ENCODE data around the gene COL10A1. TPM values are rescaled to one million over a fixed set of nuclear protein-coding genes. Genes with fewer than 3 reads are reported as not detected.

Gene COL10A1
- total and polyA plus RNA-seq, 10 of the 15 experiments (the other 5 are each of a cell fraction or from before 2014, with no cell fraction given): 0.02 to 0.33 (median 0.06) TPM; not detected in 5

DNA sequence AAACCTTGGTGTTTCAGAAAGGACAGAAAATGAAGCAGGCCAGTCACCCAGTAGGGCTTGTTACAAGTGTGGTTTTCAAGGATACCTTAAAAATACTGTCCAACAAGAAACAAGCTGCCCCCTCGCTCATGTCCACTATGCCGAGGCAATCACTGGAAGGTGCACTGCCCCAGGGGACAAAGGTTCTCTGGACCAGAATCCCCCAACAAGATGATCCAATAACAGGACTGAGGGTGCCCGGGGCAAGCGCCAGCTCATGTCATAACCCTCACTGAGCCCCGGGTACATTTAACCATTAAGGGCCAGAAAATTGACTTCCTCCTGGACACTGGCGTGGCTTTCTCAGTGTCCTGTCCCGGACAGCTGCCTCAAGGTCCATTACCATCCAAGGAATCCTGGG lies 31.9 kb downstream of the COL10A1 start (continued):
- TF ChIP-seq, protein P1, sequence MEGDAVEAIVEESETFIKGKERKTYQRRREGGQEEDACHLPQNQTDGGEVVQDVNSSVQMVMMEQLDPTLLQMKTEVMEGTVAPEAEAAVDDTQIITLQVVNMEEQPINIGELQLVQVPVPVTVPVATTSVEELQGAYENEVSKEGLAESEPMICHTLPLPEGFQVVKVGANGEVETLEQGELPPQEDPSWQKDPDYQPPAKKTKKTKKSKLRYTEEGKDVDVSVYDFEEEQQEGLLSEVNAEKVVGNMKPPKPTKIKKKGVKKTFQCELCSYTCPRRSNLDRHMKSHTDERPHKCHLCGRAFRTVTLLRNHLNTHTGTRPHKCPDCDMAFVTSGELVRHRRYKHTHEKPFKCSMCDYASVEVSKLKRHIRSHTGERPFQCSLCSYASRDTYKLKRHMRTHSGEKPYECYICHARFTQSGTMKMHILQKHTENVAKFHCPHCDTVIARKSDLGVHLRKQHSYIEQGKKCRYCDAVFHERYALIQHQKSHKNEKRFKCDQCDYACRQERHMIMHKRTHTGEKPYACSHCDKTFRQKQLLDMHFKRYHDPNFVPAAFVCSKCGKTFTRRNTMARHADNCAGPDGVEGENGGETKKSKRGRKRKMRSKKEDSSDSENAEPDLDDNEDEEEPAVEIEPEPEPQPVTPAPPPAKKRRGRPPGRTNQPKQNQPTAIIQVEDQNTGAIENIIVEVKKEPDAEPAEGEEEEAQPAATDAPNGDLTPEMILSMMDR (IDR thresholded peaks at IDR 0.05 in 2 of 3, conservative IDR thresholded peaks at IDR 0.05 in 1 of 3; ENCODE audit: control insufficient read depth in 2 of 3, extremely low read depth in 1 of 3, insufficient read depth in 1 of 3, low read depth in 3 of 3, low read length in 3 of 3): no peak
- no peak for TF ChIP-seq DPF2 (IDR thresholded peaks at IDR 0.05)
- no peak for TF ChIP-seq STAT1 (conservative IDR thresholded peaks at IDR 0.05)
- no peak for TF ChIP-seq ZNF217 (IDR thresholded peaks at IDR 0.05)
- no peak for TF ChIP-seq CREM (IDR thresholded peaks at IDR 0.05; ENCODE audit: low read depth)
- TF ChIP-seq KLF5 (IDR thresholded peaks at IDR 0.05; ENCODE audit: partially characterized antibody): no peak
- TF ChIP-seq MYC (IDR thresholded peaks at IDR 0.05; ENCODE audit: insufficient read depth, insufficient read length, insufficient replicate concordance, low read length, severe bottlenecking): no peak
- TF ChIP-seq, protein P2, sequence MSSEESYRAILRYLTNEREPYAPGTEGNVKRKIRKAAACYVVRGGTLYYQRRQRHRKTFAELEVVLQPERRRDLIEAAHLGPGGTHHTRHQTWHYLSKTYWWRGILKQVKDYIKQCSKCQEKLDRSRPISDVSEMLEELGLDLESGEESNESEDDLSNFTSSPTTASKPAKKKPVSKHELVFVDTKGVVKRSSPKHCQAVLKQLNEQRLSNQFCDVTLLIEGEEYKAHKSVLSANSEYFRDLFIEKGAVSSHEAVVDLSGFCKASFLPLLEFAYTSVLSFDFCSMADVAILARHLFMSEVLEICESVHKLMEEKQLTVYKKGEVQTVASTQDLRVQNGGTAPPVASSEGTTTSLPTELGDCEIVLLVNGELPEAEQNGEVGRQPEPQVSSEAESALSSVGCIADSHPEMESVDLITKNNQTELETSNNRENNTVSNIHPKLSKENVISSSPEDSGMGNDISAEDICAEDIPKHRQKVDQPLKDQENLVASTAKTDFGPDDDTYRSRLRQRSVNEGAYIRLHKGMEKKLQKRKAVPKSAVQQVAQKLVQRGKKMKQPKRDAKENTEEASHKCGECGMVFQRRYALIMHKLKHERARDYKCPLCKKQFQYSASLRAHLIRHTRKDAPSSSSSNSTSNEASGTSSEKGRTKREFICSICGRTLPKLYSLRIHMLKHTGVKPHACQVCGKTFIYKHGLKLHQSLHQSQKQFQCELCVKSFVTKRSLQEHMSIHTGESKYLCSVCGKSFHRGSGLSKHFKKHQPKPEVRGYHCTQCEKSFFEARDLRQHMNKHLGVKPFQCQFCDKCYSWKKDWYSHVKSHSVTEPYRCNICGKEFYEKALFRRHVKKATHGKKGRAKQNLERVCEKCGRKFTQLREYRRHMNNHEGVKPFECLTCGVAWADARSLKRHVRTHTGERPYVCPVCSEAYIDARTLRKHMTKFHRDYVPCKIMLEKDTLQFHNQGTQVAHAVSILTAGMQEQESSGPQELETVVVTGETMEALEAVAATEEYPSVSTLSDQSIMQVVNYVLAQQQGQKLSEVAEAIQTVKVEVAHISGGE (CRISPR knock-in tag; IDR thresholded peaks at IDR 0.05): no peak
- TF ChIP-seq NFXL1 (IDR thresholded peaks at IDR 0.05; ENCODE audit: borderline replicate concordance): no peak
- TF ChIP-seq, protein P3, sequence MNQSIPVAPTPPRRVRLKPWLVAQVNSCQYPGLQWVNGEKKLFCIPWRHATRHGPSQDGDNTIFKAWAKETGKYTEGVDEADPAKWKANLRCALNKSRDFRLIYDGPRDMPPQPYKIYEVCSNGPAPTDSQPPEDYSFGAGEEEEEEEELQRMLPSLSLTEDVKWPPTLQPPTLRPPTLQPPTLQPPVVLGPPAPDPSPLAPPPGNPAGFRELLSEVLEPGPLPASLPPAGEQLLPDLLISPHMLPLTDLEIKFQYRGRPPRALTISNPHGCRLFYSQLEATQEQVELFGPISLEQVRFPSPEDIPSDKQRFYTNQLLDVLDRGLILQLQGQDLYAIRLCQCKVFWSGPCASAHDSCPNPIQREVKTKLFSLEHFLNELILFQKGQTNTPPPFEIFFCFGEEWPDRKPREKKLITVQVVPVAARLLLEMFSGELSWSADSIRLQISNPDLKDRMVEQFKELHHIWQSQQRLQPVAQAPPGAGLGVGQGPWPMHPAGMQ (IDR thresholded peaks at IDR 0.05; ENCODE audit: borderline replicate concordance): no peak
- no peak for TF ChIP-seq NR2F1 (conservative IDR thresholded peaks at IDR 0.05)
- no peak for TF ChIP-seq PML (IDR thresholded peaks at IDR 0.05; ENCODE audit: low read length)
- TF ChIP-seq, protein P4, sequence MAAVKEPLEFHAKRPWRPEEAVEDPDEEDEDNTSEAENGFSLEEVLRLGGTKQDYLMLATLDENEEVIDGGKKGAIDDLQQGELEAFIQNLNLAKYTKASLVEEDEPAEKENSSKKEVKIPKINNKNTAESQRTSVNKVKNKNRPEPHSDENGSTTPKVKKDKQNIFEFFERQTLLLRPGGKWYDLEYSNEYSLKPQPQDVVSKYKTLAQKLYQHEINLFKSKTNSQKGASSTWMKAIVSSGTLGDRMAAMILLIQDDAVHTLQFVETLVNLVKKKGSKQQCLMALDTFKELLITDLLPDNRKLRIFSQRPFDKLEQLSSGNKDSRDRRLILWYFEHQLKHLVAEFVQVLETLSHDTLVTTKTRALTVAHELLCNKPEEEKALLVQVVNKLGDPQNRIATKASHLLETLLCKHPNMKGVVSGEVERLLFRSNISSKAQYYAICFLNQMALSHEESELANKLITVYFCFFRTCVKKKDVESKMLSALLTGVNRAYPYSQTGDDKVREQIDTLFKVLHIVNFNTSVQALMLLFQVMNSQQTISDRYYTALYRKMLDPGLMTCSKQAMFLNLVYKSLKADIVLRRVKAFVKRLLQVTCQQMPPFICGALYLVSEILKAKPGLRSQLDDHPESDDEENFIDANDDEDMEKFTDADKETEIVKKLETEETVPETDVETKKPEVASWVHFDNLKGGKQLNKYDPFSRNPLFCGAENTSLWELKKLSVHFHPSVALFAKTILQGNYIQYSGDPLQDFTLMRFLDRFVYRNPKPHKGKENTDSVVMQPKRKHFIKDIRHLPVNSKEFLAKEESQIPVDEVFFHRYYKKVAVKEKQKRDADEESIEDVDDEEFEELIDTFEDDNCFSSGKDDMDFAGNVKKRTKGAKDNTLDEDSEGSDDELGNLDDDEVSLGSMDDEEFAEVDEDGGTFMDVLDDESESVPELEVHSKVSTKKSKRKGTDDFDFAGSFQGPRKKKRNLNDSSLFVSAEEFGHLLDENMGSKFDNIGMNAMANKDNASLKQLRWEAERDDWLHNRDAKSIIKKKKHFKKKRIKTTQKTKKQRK (IDR thresholded peaks at IDR 0.05; ENCODE audit: low read depth, low read length): no peak
- TF ChIP-seq, protein P5, sequence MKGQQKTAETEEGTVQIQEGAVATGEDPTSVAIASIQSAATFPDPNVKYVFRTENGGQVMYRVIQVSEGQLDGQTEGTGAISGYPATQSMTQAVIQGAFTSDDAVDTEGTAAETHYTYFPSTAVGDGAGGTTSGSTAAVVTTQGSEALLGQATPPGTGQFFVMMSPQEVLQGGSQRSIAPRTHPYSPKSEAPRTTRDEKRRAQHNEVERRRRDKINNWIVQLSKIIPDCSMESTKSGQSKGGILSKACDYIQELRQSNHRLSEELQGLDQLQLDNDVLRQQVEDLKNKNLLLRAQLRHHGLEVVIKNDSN (IDR thresholded peaks at IDR 0.05; ENCODE audit: borderline replicate concordance, extremely low read length, insufficient read depth, low read depth, low read length): no peak
